Skin of body (tissue), 2 donors: ENCODE data around the gene ZMYND8. TPM values are rescaled to one million over a fixed set of nuclear protein-coding genes. Genes with fewer than 3 reads are reported as not detected.
"Not testable (repeated sequence)": the region's sequence is repeated elsewhere in the genome, so short reads cannot be mapped to it uniquely, and the experiment has no call there.

Experiments used
- DNase-seq: peaks from one replicate; lab custom pipeline; 2025; lab: John Stamatoyannopoulos, UW
- total RNA-seq: library from RNA; depleted of rRNA; stranded (reverse); fragments of >200 nt; gene quantifications from one replicate; pipeline ENCODE4 v1.2.3, GENCODE V29; 2014

The ZMYND8 gene
- total RNA-seq, 1 donor from 2014 or later: 15.6 TPM

GRCh38 chr20:47205577-47206123, 150.8 kb downstream of the ZMYND8 start:
- peak; percentile 76 for DNase-seq

GRCh38 chr20:47204850-47205122, 151.7 kb downstream of the ZMYND8 start:
- not testable (repeated sequence) for DNase-seq

GRCh38 chr20:47204008-47204849, 152.3 kb downstream of the ZMYND8 start:
- no peak for DNase-seq

GRCh38 chr20:47202733-47203667, 153.5 kb downstream of the ZMYND8 start:
- no peak for DNase-seq

GRCh38 chr20:47201074-47201730, 155.3 kb downstream of the ZMYND8 start:
- DNase-seq: no peak

GRCh38 chr20:47198996-47199552, 157.4 kb downstream of the ZMYND8 start:
- no peak for DNase-seq

GRCh38 chr20:47198254-47198671, 158.2 kb downstream of the ZMYND8 start:
- DNase-seq: no peak

GRCh38 chr20:47196091-47197081, 160.1 kb downstream of the ZMYND8 start:
- no peak for DNase-seq

GRCh38 chr20:47195573-47195972, 160.9 kb downstream of the ZMYND8 start:
- no peak for DNase-seq

GRCh38 chr20:47191956-47192355, 164.5 kb downstream of the ZMYND8 start:
- DNase-seq: no peak

GRCh38 chr20:47191074-47191673, 165.3 kb downstream of the ZMYND8 start:
- DNase-seq: no peak

GRCh38 chr20:47189060-47189459, 167.4 kb downstream of the ZMYND8 start:
- DNase-seq: no peak

- no peak for DNase-seq
Observed at GRCh38 chr20:47188540-47188939, 168.0 kb downstream of the ZMYND8 start.

GRCh38 chr20:47187450-47188195, 168.9 kb downstream of the ZMYND8 start:
- no peak for DNase-seq

GRCh38 chr20:47183367-47183766, 173.1 kb downstream of the ZMYND8 start:
- DNase-seq: no peak

- no peak for DNase-seq
Observed at GRCh38 chr20:47181056-47181862, 175.2 kb downstream of the ZMYND8 start.

GRCh38 chr20:47179267-47179666, 177.2 kb downstream of the ZMYND8 start:
- no peak for DNase-seq

GRCh38 chr20:47178851-47179250, 177.6 kb downstream of the ZMYND8 start:
- no peak for DNase-seq
